Right ventricle myocardium inferior (tissue), 1 donor: ENCODE data around the gene NUDCD3. TPM values are rescaled to one million over a fixed set of nuclear protein-coding genes. Genes with fewer than 3 reads are reported as not detected.
"Not testable (repeated sequence)": the region's sequence is repeated elsewhere in the genome, so short reads cannot be mapped to it uniquely, and the experiment has no call there.

Experiments used
- ATAC-seq: fragments of 200-7000 bp; cut with Tn5 transposase; one replicate; pipeline ENCODE4 v1.9.1; 2020; ENCODE audit warnings: mild to moderate bottlenecking, moderate library complexity
- DNase-seq: peaks from one replicate; pipeline ENCODE4 v3.0.0; 2021; ENCODE audit errors: missing footprints
- intact Hi-C: fragments of 100-400 bp; cut with DNase I; formaldehyde crosslinking; loops from one replicate; pipeline ENCODE4 v1.11.0; 2022
- total RNA-seq: library from RNA; stranded (reverse); fragmentation: NEBNext Ultra II Directional; extraction: Animal tissue kit (Norgen Biotek cat#: 25700); gene quantifications from one replicate; pipeline ENCODE4 v1.2.1, GENCODE V29; 2021
- donor health status: DM: no; HTN: yes; CAD: no; lungs with severe emphysema.

NUDCD3 gene
- total RNA-seq, 1 donor from 2014 or later, result 112 TPM

- DNase-seq (no peak), ATAC-seq (no peak)
- intact Hi-C loops, result no loop called here
Observed at GRCh38 chr7:44520574-44520973, 30.1 kb upstream of the NUDCD3 start.

- ATAC-seq (no peak), DNase-seq (no peak)
- intact Hi-C loops, result no loop called here
Observed at GRCh38 chr7:44519546-44519945, 29.1 kb upstream of the NUDCD3 start.

DNA sequence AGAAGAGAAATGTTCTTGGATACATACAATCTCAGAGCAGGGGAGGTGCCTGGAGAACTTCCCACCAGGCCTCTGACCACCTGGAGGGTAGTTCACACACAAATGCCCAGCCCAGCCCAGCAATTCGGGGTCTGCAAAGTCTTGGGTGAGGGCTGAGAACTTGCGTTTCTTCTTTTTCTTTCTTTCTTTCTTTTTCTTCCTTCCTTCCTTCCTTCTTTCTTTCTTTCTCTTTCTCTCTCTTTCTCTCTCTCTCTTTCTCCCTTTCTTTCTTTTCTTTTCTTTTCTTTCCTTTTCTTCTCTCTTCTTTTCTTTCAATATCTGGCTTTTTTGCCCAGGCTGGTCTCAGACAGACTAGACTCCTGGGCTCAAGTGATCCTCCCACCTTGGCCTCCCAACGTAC is 28.3 kb upstream of the NUDCD3 start:
- ATAC-seq, result no peak
- intact Hi-C loops, result no loop called here
- no peak for DNase-seq

DNA sequence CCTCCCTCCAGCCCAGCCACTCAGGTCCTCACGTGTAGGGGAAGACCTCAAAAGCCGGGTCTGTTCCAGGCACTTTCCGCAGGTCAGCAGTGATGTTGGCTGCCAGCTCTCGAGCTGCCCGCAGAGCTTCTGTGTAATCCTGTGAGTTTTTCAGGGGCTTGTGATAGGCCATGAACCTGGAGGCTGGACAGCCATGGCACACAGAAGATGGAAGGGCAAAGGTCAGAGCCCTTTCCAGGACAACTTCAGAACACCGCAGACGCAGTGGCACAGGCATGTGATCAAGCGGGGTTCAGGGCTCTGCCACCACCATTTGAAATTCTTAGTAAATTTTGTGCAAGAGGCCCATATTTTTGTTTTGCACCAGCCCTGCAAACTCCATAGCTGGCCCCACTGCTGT is 26.7 kb upstream of the NUDCD3 start:
- intact Hi-C loops, result no loop called here
- ATAC-seq (no peak), DNase-seq (no peak)

GRCh38 chr7:44515590-44516268 is 25.3 kb upstream of the NUDCD3 start:
- intact Hi-C loops, result no loop called here
- no peak for DNase-seq
- ATAC-seq, result no peak

- intact Hi-C loops, result no loop called here
- ATAC-seq, result no peak
- no peak for DNase-seq
Observed at GRCh38 chr7:44512736-44513135, 22.3 kb upstream of the NUDCD3 start.

DNA sequence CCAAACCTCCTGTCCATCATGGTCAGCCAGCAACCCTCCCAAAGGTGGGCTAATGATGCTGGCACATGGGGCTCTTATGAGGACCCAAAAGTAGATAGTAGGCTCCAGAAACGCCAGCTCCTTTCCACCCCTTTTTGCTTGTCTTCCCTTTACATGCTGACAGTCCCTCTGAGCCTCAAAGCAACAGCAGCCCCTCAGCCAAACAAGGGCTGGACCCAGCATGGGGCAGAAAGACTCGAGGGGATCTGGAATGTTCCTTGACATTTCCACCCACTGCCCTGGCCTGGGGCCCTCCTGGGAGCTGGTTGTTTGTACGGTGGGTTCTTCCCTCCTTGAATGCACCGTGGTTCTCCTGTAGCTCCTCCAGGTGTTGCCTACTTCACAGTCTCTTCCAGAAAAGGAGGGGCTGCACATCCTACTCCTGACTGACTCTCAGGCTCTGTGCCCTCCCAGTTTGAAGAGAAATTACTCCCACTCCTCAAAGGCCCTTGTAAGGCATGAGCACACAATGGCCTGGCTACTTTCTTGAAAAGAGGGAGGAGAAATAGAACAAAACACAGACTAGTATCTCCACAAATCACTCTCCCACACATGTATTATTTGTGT is 21.5 kb upstream of the NUDCD3 start:
- no peak for DNase-seq
- no peak for ATAC-seq
- intact Hi-C loops, result no loop called here

GRCh38 chr7:44511236-44511635 is 20.8 kb upstream of the NUDCD3 start:
- no peak for DNase-seq
- intact Hi-C loops, result no loop called here
- no peak for ATAC-seq

DNA sequence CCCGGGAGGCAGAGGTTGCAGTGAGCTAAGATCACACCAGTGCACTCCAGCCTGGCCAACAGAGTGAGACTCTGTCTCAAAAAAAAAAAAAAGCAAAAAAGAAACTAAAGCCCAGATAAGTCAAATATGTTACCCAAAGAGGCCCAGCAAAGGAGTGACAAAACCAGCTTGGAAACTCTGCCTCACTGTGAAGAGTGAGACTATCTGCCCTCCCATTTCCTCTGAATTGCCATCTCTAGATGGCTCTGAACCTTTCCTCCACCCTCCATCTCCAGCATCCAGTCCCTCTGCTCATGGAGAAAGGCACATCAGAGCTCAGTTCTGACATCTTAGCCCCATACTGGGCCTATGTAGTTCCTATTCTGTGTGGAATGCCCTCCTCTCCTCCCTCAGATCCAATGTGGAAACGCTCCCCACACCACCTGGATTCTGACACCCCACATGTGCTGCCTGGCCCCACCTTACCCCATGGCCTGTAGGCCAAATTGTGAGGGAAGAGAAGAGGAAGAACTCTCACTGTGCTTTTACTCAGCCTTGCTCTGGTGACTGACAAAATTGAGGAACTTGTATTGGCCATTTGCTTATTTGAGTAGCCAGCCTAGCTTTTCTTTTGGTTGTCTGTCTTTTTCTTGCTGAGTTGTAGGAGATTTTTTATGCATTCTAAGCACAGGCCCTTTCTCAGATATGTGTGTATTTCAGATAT is 18.0 kb upstream of the NUDCD3 start:
- ATAC-seq (no peak), DNase-seq (no peak)
- intact Hi-C loops, result no loop called here

DNA sequence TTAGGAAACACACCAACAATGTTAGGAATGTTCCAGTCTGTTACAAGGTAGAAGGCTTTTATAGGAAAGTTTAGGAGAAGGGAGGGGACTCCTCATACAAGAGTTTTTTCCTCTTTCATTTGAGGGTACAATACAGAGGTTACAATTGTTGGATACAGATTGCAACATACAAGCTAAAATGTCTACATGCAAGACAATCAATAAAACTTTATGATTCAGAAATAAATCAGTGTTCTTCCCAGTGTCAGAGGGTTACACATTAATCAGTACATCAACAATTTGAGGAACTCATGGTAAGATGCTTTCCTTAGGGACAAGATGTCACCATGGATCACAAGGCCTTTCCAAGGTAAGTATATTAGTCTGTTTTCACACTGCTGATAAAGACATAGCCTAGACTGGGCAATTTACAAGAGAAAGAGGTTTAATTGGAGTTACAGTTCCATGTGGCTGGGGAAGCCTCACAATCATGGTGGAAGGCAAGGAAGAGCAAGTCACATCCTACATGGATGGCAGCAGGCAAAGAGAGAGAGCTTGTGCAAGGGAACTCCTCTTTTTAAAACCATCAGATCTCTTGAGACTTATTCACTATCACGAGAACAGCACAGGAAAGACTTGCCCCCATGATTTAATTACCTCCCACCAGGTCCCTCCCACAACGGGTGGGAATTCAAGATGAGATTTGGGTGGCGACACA is 16.3 kb upstream of the NUDCD3 start:
- intact Hi-C loops, ATAC-seq: not testable (repeated sequence)

GRCh38 chr7:44505595-44505994 is 15.1 kb upstream of the NUDCD3 start:
- intact Hi-C loops, result no loop called here
- no peak for ATAC-seq
- no peak for DNase-seq

More for the DNA sequence above, 16.3 kb upstream of the NUDCD3 start:
- DNase-seq, result not testable (repeated sequence)

DNA sequence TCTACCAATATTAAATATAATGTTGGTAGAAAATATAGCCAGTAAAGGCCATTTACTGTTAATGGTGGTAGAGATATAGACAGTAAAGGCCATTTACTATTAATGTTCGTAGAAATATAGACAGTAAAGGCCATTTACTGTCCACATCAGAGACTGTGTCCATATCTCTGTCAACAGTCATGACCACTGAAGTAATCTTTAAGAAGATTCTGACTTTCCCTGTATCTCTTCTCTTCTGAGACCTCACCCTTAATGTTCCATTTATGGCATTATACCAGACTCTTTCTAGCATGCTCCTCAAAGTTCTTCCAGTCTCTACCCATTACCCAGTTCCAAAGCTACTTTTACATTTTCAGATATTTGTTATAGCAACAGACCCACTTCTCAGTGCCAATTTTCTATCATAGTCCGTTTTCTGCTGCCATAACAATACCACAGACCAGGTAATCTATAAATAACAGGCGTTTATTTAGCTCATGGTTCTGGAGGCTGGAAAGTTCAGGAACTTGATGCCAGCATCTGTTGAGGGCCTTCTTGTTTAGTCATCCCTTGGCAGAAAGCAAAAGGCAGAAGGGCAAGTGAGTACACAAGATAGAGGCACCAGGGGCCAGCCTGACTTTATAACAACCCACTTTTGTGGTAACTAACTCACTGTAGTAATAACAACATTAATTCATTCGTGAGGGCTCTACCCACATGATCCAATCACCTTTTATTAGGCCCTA is 7.9 kb upstream of the NUDCD3 start:
- intact Hi-C loops, result loop anchor here (10.0 kb wide), 1 partner anchor 346 kb away; the partner anchor contains the start of gene H2AZ2
- peak; percentile 46 for ATAC-seq

DNA sequence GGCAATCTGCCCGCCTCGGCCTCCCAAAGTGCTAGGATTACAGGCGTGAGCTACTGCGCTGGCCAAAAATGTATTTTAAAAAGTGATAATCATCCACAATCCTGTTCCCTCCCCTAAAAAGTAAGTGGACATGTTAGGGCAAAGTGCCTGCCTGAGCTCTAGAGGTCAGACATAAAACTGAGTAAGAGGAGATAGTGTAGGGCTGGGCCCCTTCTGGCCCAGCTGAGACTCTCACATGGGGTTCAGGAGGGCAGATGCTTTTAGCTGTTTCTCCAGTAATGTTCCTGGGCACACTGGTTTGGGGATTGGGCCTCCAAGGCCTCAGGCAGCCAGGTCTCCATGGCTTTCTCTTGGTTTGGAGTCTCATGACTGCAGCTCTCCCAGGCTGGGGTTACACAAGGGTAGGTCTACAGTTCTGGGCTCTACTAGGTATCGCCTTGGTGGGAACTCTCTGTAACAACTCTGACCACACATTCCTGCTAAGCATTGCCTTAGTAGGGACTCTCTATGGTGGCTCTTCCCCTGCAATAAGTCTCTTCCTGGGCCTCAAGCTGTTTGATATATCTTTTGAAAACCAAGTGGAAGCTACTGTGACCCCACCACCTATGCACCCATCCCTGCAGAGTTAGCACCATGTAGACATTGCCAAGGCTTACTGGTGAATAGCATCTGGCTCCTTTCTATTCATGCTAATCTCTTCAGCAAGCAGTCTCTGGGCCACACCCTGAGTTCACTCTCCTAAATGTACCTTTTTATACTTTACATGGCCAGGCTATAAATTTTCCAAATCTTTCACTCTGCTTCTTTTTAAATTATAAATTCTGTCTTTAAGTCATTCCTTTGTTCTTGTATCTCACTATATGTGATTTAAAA is 6.9 kb upstream of the NUDCD3 start:
- peak; percentile 10 for ATAC-seq
- intact Hi-C loops, result loop anchor here (10.0 kb wide), 1 partner anchor 347 kb away; the partner anchor contains the start of gene H2AZ2
- no peak for DNase-seq

More for the DNA sequence above, 7.9 kb upstream of the NUDCD3 start:
- DNase-seq, result no peak

- intact Hi-C loops, result loop anchor here (10.0 kb wide), 1 partner anchor 348 kb away; the partner anchor contains the start of gene H2AZ2
- DNase-seq (no peak), ATAC-seq (no peak)
Observed at GRCh38 chr7:44496385-44496784, 5.9 kb upstream of the NUDCD3 start.

- intact Hi-C loops, result loop anchor here (5.0 to 10.0 kb wide), 2 partner anchors 72 to 350 kb away; partner anchors contain the start of gene H2AZ2
- DNase-seq (no peak), ATAC-seq (no peak)
Observed at GRCh38 chr7:44494960-44495359, 4.5 kb upstream of the NUDCD3 start.

- ATAC-seq (no peak), DNase-seq (no peak)
- intact Hi-C loops, result loop anchor here (5.0 to 10.0 kb wide), 2 partner anchors 76 to 354 kb away; partner anchors contain the start of gene H2AZ2
Observed at GRCh38 chr7:44491229-44491628, 771 bp upstream of the NUDCD3 start.

- peak; percentile 69 for DNase-seq
- intact Hi-C loops, result loop anchor here (1.0 to 10.0 kb wide), 5 partner anchors 77 to 425 kb away; partner anchors contain the start of genes H2AZ2, PGAM2 and YKT6
- peak; percentile 12 for ATAC-seq
Observed at GRCh38 chr7:44489955-44490350, 505 bp downstream of the NUDCD3 start.
